Ureter (tissue), 1 donor: ENCODE measurements around the gene PIK3R6. TPM values are rescaled to one million over a fixed set of nuclear protein-coding genes. Genes with fewer than 3 reads are reported as not detected.
"Not testable (repeated sequence)": the region's sequence is repeated elsewhere in the genome, so short reads cannot be mapped to it uniquely, and the experiment has no call there.

ENCODE experiments used
- DNase-seq: peaks from one replicate; pipeline ENCODE4 v3.0.0-alpha.2; 2020; ENCODE audit warnings: low spot score
- total RNA-seq: library from RNA; stranded (reverse); gene quantifications from one replicate; pipeline ENCODE4 v1.2.4, GENCODE V29; 2023
- donor health status: DM: yes; HTN: yes; CAD: no.

The PIK3R6 gene
- total RNA-seq, 1 donor from 2014 or later: 1.7 TPM

DNA sequence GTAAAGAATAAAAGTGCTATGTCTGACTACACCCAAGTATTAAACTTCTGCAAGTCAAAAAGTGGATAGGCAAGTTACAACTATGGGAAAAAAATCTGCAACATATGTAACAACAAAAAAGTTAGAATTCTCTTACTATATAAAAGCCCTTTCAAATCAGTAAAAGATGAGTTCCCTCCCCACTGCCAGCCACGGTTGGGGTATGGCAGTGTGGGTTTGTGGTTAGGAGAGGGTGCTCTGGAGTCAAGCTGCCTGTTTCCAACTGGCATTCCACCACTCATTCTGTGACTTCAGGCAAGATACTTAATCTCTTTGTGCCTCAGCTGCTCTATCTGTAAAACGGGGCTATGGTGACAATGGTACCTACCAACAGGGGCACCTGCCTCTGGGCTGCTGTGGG is 41.7 kb downstream of the PIK3R6 start:
- no peak for DNase-seq

DNA sequence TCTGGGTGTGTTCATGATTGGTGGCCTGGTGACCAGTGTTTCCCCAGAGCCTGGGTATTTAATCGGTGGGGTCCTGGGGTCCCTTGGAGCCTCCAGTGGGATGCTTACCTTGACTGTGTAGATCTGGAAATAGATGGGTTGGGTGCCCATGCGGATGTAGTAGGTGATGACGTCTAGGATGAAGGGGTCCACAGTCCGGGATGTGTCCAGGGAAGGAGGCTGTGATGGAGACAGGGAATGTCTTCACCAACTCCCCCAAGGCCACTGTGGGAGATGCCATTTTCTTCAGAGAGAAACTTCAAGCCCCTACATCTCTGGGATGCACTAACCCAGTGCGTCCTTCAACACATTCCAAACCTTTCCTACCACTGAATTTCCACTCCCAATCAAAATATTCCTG is 44.2 kb downstream of the PIK3R6 start:
- DNase-seq: no peak

DNA sequence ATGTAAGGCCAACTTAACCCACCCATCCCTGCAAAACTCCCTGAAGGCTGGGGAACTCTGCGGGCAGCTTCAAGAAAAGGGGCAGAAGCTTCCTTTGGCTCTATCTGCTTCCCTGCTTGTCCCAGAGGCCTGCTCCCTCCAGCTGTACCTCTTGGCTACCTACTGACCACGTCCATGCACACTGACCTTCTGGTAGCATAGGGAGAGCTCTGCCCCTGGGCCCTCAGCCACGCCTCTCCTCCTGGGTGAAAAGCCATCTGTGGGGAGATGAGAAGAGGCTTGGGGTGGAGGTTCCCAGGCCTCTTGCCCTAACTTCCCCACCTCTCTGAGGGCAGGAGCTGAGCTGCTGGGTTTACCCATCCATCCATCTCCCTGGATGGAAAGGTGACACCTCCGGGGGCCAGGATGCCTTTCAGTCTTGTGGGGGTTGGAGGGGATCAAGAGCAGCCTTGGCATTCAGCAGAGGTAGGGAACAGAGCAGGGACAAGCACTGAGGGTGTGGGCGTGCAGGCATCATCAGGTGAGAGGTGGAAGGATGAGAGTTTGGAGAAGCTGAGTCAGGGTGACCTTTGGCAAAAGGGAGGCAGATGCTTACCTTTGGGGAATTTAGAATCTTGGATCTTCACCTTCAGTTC is 45.0 kb downstream of the PIK3R6 start:
- DNase-seq: peak; percentile 23

DNA sequence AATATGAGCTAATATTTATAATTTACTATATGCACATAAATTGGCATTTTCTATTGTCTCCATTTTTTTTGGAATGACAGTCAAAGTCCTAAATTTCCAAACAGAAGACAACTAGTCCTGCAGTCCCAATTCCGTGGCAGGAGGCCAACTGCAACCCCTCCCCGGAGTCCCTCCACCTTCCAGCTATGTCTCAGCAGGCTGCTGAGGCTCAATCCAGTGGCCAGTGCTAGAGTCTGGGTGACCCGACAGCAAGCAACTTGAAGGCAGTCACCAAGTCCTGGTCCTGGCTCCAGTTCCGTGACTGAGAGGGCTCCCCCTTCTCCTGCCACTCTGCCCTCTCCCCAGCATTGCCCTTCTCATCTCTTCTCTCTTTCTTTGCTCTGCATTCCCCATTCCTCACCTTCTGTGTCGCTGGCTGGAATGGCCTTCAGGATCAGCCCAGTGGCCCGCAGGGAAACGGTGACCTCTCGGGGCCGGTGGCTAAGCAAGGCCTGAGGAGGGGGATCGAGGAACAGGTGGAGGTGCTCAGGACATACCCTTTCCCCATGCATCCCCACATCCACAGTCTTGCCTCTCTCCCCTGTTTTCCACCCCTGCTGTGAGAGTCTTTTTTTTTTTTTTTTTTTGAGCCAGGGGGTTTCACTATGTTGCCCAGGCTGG is 45.9 kb downstream of the PIK3R6 start:
- peak; percentile 32 for DNase-seq

DNA sequence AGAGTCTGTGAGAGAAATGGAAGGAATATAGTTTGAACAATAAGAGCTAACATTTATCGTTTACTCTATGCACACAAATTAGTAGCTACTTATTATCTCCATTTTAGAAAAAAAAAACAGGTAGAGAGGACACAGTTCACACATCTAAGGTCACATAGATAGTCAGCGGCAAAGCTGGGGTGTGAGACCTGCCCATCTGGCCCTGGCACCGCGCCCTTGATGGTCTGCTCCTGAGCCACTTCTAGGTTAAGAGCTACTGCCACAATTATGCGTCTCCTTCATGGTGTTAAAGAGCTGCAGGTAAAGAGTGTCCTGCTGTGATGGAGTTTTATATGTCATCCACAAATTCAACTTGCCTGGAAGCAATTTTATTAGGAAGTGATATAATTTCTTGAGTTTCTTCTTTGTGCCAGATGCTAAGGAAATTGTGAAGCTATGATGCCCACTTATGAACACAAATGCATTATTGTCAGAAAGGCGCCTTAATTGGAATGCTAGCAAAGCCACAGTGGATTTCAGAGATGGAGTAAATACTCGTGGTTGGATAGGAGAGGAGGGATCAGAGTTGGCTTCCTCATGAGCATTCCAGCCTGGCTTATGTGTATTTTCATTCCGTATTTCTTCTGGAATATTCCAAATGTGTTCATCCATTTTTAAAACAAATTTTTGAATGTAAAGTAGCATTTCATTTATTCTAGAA is 47.0 kb downstream of the PIK3R6 start:
- peak; percentile 24 for DNase-seq

DNA sequence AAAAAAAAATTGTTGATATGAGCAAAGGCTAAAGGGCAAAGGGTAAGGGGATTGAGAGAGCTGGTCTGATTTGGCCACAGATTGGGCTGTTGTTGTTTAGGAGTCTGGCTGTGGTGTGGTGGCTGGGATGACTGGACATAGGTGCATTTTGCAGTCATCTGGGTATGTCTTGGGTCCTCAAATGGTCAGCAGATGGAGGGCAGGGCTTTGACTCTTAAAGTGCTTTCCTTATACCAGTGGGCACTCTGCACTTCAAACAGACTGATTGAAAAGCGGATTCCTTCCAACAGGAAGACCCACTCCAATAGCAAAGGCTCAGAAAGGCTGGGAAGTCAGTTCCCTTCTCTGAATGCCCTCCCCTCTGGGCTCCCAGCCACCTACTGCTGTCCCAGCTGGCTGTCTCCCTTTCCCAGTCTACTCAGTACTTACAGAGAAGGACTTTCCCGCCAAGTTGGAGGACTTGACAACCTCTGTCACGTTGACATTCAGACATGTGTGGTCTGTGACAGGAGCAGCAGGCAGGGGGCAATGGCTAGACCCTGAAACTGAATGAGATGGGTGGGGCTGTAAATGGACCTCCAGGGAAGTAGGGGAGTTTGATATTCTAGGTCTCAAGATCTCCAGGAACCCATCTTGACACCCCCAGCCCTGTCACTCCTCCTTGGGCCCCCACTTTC is 48.7 kb downstream of the PIK3R6 start:
- DNase-seq: peak; percentile 17

DNA sequence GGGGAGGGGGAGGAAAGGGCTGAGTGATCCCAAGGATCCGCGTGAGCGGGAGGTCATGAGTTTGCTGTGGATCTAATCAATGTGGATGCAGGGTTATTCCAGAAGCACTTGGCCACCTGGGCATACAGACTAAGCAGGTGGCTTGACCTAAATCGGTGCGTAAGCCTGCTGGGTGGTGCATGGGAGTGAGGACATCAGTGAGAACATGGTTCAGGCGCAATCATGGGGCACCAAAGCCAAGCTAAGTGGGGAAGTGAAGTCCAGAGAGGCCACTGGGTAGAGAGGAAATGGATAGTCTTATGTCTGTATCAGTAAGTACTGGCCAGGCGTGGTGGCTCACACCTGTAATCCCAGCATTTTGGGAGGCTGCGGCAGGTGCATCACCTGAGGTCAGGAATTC is 49.4 kb downstream of the PIK3R6 start:
- peak; percentile 32 for DNase-seq

DNA sequence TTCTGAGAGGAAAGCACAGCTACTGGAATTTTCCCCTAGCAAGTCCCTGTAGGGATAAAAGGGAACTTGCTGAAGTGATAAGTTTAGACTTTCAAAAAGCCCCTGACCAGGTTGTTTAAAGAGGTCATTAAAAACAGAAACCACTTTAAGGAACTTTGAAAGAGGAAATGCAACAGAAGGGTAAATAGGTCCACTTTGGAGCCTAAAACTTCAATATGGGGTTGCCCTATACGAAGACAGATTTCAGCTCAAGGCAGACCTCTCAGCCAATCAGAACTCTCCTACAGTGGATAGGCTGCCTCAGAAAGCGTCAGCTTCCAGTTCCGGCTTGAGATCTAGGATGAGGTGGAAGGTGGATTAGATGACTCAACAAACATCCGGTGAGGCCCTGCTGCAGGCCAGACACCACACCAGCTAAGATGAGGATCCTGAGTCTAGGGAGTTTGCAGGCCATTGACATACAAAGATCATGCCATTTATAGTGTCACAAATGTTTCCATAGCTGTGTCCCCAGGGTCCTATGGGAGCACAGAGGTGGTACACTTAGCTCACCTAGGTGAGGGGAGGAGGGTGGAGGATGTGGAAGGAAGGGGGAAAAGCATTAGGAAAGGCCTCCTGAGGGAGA is 60.4 kb downstream of the PIK3R6 start:
- DNase-seq: no peak

DNA sequence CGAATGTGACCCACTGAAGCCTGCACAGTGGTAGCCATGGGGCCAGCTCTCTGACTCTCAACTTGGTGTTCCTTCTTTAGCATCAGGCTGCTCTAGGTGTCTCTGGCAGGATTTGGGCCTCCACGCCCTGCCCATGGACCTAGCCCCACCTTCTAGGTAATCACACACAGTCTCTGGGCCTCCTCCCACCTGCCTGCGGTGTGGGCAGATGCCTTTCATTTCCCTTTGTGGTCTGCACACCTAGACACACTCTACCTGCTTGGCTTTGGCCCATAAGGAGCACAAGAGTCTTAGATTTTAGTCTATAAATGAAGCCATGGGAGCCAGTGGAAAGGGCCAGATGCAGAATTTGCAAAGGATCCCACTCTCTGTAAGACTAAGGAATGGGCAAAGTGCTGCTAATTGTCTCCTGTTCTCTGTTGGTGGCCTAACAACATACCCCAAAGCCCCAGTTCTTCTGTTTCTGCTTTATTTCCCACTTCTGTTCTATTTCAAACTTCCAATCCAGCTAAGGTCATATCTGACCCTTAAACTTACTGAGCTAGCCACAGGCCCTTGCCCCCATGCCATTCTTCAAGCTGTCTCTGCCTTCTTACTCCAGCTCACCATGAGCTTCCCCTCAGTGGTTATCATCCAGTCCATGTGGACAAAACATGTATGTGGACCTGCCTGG is 61.1 kb downstream of the PIK3R6 start:
- DNase-seq: no peak

DNA sequence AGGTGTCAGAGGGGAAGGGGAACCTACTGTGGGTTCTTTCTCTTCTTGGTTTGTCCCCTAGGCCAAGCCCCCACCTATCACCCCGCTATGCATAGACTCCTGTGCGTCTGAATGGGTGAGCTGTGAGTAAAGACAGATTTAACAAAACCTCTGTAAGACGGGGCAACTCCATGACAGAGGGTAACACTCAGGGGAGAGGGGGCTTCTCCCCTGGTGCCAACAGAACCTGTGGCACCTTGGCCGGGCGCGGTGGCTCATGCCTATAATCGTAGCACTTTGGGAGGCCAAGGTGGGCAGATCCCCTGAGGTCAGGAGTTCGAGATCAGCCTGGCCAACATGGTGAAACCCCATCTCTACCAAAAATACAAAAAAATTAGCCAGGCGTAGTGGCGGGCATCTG is 62.1 kb downstream of the PIK3R6 start:
- DNase-seq: not testable (repeated sequence)

DNA sequence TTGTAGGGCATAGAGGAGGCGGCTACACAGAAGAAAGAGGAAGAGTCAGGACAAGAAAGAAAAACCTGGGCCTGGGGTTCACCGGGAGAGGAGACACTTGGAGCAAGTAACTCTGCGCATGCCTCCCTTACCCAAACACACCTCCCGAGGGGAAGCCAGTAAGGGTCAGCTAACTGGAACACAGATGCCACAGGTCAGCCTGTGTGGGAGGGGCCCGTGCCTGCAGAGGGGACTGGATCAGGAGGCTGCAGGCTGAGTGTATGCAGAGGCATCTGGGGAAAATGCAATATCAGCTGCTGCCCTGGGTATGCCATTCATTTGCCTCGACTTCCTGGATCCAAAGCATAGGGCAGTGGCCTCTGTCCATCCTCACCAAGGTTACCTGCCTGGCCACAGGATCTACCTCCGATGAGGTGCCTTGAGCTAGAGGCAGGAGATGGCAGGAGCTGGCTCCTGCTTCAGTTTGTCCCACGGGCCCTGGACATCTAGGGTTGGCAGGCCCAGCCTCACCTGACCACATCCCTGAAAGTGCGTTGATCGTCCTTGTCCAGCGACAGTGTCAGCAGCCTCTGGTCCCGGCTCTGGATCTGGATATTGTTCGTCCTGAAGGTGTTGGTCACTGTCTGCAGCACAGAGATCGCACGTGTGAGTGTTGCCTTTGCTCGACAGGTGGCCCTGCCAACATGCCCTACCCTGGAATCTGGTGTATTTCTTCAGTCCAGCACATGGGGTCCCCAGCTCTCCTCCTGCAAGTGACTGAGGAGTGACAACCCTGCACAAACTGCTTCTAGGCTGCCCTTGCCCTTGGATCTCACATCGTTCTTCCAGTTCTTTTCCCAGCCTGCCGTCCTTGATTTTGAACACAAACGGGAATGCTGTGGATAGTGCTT is 63.7 kb downstream of the PIK3R6 start:
- DNase-seq: no peak

DNA sequence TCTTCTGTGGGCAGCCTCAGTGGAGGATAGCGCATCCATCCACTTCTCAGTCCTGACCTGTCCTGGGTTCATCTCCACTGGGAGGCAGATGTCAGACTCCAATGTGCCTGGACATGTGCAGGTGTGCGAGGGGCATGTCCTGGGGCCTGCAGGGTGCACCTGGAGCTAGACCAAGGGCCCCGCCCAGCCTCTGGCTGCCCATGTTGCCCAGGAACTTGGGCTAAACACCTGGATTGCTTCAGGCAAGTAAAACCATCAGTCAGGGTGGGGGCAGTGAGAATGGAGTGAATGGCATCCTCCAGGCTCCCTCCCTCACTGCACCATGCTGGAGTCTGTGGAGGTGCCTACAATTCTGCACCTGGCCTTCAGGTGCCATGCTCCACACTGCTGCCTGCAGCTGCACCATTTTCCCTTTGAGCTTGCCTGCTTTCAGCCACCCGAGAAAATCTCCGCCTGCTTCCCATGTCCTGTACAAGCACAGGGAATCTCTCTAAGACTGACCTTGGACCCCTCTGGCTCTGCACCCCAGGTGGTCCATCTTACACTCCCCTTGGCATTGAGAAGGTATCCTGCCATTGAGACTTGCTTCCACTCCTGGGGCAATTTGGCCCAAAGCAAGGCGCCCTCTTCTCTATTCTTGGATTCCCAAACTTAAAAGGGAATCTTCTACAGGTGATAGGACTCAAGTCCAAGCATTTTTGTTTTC is 66.2 kb downstream of the PIK3R6 start:
- DNase-seq: no peak

DNA sequence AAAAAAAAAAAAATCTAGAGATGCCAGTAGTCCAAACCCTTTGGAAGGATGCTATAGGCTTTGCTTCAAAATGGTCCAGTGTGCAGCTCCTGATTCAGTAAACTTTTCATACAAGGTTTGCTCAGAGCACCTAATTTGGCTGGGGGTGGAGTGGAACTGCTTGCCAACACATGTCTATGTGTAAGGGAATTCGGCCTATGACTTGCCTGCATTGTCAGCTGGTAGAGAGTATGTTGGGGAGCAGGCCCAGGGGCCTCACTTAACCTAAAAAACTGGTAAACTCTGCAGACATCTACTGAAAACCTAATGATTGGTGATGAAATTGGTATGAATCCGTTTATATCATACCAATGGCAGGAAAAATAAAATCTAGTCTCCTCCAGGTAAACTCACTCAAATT is 66.8 kb downstream of the PIK3R6 start:
- DNase-seq: no peak

DNA sequence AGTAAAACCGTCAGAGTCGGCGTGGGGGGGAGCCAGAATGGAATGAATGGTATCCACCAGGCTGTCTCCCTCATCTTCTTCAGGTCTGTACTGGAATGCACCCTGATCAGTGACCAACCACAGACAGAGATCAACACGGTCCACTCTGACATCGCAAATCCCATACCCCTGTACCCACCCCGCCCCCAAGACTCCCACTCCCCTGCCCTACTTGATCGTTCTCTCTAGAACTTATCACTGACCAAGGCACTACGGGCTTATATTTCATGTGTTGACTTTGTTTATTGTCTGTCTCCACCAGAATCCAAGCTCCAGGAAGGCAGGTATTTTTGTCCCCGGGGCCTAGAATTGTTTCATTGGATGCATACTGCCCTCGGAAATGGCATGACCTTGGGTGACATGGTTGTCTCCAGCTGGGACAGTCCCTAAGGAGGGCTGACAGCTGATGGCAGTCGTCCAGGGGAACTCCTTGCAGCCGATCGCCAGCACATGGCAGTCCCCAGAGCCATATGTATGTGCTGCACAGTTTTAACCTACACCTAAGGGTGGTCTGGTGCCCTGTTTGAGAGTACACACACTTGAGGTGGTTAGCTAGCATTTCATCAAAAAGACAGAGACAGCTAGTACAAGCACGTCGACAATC is 67.8 kb downstream of the PIK3R6 start:
- DNase-seq: no peak

DNA sequence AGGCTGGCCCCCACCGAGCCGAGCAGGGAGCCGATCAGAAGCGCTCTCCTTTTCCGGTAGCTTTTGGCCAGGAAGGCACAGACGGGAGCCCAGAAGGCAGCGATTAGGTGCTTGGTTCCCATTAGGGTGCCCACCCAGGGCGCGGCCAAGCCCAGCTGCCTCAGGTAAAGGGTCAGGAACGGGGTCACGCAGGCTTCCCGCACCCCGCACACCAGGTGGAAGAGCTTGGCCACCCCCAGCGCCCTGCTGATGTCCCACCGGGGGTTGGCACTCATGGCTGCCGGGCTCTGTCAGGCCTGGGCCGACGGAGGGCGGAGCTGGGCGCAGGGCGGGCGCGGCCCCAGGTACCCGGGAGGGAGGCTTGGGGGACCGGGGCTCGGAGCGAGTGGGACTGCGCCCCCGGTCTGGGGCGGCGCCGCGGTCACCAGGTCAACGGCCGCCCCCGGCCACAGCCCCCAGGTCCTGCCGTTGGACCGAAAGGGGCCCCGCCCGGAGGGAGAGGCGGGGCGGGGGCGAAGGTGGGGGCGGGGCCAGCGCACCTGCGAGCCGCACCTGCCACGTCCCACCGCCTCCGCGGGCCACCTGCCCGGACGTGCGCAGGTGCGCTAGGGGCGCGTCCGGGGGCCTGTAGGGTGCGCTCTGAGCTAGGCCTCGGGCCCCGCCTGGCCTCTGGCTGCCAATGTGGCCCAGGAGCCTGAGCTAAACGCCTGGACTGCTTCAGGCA is 68.5 kb downstream of the PIK3R6 start, which contains the start of gene MFSD6L:
MFSD6L (minus strand) TSS at position 520 of the 724 bp plus-strand sequence; CDS start at position 275, 245 bp downstream.
- DNase-seq: peak; percentile 64

DNA sequence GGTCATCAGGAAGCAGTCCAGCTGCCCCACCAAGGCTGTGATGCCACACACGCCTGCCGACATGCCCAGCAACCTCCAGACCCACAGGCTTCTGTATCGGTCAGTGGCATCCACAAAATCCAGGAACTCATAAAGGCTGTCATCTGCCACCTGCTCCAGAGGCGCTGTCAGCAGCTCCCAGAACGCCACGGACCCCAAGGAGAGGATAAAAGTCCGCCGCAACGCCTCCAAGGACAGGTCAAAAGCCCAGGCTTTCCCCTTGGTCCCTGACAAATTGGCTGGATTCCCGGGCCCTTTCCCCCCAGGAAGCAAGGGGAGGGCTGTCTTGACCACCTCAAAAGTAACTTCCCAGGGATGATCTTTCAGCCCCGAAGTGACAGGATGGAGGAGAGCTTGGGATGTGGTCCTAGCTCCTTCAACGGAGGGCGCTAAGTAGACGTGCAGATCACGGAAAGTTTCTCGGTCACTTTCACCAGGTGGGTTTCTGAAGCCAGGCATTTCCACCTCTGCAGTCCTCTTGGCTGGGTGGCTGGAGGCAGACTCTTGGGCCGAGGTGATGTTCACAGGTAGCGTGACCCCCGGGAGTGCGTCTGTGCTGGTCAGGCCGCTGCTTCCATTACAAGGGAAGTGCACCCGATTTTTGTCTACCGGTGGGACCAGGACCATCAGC is 69.2 kb downstream of the PIK3R6 start:
- DNase-seq: no peak

DNA sequence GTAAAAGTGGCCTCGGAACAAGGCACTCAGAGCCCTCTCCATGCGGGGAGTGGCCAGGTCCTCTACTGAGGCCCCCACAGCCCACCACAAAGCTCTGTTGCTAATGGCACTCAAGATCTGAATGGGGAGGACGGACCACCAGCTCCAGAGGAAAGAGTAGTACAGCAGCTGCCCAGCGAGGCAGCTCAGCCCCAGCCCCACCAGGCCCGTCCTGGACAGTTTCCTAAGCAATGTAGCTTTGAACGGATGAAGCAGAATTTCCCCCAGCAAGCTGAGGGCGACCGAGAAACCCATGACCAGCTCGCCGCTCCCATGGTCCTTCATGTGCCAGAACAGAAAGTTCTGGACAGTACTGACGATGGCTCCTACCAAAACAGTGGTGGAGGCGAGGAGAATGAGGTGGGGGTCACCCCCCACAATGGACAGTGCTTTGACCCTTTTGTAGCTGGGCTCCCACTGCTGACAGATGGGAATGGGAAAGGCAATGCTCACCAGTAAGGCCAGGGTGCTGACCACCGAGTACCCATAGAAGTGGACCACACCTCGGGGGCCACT is 69.8 kb downstream of the PIK3R6 start:
- no peak for DNase-seq

DNA sequence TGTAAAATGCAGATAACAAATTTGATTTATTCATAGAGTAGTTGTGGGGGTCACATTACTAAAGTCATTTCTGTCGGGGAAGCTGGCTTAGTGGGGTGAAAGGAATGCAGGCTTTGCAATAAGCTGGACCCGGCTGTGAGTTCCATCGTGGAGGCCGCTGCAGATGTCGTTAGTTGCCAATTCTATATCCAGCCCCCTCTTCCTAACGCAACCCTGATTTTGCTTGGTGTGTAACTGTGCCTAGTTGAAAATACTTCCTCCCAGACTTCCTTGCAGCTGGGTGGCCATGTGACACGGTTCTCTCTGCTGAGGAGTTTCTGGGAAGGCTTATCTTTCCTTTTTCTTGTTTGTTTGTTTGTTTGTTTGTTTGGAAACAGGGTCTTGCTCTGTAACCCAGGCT is 72.8 kb downstream of the PIK3R6 start:
- DNase-seq: no peak
